ENCODE data around the gene ST6GALNAC2.

Gene ST6GALNAC2

DNA sequence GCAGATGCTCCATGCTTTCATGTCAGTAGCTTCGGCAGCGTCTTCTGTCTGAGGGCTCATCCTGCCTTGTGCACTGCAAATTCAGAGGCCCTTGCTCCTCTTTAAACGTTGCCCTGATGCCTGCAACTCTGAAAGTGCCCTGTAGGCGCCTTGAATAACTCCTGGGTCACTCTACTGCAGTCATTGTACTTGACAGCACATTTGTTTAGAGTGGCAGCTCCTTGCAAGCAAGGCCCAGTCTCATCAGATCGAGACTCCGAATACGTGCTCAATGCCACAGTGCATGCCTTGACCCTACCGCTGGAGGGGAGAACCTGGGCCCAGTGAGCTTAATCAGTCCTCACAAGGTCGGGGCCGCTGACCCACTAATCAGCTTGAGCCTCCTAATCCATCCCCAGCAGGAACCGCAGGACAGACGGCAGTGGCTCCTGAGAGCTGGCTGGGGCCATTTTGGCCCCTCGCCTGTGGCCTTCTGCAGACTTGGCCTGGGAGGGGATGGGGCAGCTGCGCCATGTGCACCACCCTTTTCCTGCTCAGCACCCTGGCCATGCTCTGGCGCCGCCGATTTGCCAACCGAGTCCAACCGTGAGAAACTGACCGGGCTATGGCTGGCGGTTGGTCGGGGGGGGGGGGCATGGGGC, 45.9 kb downstream of the ST6GALNAC2 start, which contains the start of gene PRCD:
Gene PRCD (plus strand): TSS at position 414 of the 641 bp plus-strand sequence. CDS start 98 bp downstream, at position 512.
- no peak for DNase-seq (ENCODE audit: low read depth)
- TF ChIP-seq, protein P1, sequence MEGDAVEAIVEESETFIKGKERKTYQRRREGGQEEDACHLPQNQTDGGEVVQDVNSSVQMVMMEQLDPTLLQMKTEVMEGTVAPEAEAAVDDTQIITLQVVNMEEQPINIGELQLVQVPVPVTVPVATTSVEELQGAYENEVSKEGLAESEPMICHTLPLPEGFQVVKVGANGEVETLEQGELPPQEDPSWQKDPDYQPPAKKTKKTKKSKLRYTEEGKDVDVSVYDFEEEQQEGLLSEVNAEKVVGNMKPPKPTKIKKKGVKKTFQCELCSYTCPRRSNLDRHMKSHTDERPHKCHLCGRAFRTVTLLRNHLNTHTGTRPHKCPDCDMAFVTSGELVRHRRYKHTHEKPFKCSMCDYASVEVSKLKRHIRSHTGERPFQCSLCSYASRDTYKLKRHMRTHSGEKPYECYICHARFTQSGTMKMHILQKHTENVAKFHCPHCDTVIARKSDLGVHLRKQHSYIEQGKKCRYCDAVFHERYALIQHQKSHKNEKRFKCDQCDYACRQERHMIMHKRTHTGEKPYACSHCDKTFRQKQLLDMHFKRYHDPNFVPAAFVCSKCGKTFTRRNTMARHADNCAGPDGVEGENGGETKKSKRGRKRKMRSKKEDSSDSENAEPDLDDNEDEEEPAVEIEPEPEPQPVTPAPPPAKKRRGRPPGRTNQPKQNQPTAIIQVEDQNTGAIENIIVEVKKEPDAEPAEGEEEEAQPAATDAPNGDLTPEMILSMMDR (IDR thresholded peaks at IDR 0.05; ENCODE audit: insufficient read depth, low read depth, low read length, missing control alignments) = peak; percentile 7
- no peak within 1 kb of the TSS for H3K4me3 ChIP-seq (ENCODE audit: low read depth, low read length)

DNA sequence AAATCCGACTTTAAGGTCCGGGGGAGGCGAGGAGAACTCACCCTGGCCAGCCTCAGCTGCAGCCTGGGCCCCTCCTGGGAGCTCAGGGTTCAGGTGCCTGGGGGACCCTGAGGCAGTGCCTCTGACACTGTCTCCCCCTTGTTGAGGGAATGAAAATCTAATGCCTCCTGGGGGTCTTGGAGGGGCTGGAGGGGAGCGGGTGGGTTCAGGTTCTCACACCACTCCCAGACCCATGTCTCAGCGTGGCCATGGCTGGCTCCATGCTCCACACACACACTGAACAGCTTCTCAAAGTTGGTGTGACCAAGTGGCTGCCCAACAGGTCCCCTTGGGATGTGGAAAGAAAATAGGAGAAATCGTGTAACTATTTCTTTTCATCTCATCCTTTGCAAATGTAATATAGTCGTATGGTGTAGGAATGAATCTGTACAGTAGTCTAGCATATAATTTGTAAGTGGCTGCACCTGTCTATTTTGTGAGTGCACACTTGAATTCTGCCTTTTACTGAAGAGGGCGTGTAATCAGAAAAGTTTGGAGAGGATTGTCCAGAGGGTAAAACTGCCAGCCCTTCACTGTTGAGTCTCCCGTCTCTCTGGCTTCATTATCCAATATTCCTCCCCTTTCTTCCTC, 46.6 kb downstream of the ST6GALNAC2 start:
- TF ChIP-seq, protein P1 (IDR thresholded peaks at IDR 0.05; ENCODE audit: insufficient read depth, low read depth, low read length, missing control alignments) = no peak
- H3K4me3 ChIP-seq (ENCODE audit: low read depth, low read length) = no peak overlapping the region
- DNase-seq (ENCODE audit: low read depth) = no peak

- no peak for DNase-seq (ENCODE audit: low read depth)
- no peak overlapping the region for H3K4me3 ChIP-seq (ENCODE audit: low read depth, low read length)
- TF ChIP-seq, protein P1 (IDR thresholded peaks at IDR 0.05; ENCODE audit: insufficient read depth, low read depth, low read length, missing control alignments) = no peak
These were observed 47.3 kb downstream of the ST6GALNAC2 start for GRCh38 chr17:76538281-76538931.

DNA sequence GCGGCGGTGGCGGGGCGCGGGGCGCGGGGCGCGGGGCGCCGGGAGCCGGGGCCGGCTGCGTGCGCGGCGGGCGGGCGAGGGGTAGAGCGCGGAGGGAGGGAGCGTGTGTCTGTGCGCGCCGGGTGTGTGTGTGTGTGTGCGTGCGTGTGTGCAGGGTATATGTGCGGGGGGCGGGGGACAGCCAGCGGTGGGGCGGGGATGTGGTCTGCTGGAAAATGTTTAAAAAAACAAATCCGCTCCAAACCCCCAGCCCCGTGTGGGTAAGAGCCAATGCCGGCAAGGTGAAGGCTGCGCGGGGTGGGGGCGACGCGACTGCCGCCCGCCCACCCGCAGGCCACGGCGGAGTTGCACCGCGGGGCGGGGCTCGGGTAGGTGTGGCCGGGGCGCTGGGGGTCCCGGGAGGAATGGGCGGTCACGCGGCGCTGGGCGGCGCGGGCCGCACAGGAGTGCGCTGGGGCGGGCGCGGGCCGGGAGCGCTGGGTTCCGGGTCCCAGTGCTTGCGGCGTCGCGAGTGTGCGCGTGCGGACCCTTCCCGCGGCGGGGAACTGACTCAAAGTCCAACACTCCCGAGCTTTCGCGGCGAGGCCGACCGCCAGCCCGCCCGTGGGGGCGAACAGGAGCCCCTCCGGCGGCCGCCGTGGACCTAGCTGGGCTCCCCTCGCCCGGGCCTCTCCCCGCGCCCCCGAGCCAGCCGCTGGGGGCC, 47.9 kb downstream of the ST6GALNAC2 start, which contains the start of gene CYGB:
Gene CYGB (minus strand): TSS at position 132 of the 703 bp plus-strand sequence. CDS start 167 bp downstream, outside the sequence.
- H3K4me3 ChIP-seq (ENCODE audit: low read depth, low read length) = no peak within 1 kb of the TSS
- no peak for DNase-seq (ENCODE audit: low read depth)
- TF ChIP-seq, protein P1 (IDR thresholded peaks at IDR 0.05; ENCODE audit: insufficient read depth, low read depth, low read length, missing control alignments) = no peak

DNA sequence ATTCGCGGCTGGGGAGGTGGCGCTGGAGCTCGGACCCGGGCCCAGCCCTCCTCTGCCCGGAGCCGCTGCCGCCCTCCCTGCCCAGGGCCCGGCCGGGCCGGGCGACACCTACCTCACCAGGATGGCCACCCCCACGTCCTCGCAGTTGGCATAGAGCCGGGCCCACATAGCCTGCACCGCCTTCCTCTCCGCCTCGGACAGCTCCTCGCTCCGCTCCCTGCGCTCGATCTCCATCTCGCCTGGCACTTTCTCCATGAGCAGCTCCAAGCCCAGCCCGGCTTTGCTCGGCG, 48.4 kb downstream of the ST6GALNAC2 start:
- no peak for DNase-seq (ENCODE audit: low read depth)
- H3K4me3 ChIP-seq (ENCODE audit: low read depth, low read length) = no peak overlapping the region
- TF ChIP-seq, protein P1 (IDR thresholded peaks at IDR 0.05; ENCODE audit: insufficient read depth, low read depth, low read length, missing control alignments) = no peak

DNA sequence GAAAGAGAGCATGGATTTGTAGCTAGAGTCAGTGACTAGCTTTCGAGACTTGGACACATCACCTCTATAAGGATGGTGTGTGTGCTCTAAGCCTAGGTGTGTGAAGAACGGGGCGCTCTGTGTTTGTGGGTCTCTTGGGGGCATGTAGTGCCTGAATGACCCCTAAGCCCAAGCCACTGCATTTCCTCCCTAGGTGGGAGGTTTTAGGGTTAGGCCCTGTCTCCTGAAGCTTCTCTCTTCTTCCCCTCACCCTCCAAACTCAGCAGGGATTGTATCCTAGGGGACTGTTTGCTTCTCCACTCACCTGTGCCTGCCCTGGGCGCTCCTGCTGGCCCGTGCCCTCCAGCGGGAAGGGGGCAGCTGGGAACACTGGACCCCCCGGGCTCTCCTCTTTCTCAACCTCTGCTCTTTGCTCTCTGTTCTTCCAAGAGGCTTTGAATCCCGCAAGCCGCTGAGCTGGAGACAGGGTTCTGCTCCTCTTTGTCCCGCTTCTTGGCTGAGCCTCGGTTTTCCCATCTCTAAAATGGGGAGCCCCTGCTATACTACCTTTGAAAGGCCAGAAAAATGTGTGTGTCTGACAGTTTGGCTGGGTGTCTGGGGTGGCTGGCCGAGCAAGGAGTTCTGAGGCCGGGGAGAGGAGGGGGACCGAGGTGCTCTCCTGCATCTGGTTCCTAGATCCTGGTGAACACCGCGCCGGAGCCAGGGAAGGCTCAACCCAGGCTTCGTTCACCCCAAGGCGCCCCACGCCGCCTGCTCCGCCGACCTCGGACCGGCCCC, 49.0 kb downstream of the ST6GALNAC2 start:
- TF ChIP-seq, protein P1 (IDR thresholded peaks at IDR 0.05; ENCODE audit: insufficient read depth, low read depth, low read length, missing control alignments) = no peak
- H3K4me3 ChIP-seq (ENCODE audit: low read depth, low read length) = no peak overlapping the region
- DNase-seq (ENCODE audit: low read depth) = no peak

Measured in GM12865 (cell line).